ENCODE measurements around the gene SRXN1. TPM values are rescaled to one million over a fixed set of nuclear protein-coding genes. Genes with fewer than 3 reads are reported as not detected.

The SRXN1 gene
- total RNA-seq, 1 donor from 2014 or later = 20.8 TPM

DNA sequence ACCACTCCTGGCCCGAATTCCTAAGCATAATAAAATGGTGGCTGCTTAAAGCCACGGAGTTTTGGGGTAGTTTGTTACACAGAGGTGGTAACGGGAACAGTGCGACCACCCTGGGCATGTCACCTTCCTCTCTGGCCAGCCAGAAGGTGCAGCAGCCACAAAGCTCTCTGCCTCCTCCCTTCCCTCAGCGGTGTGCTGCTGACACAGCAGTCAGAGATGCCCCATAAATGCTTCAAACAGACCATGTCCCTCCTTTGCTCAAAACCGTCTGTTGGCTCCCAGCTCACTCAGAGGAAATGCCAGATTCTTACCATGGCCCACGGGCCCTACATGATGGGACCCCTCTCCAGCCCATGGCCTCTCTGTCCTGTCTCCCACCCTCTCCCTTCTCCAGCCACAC is 30.8 kb downstream of the SRXN1 start:
- H3K4me3 Mint-ChIP-seq (ENCODE audit: unreplicated experiment) = no peak overlapping the region
- peaks cover 39% of the 10 kb centered on the region for H3K27me3 Mint-ChIP-seq (ENCODE audit: low read depth)
- no peak for DNase-seq (ENCODE audit: low spot score)
- H3K9me3 Mint-ChIP-seq (ENCODE audit: low read depth) = peaks cover 16% of the 10 kb centered on the region
- no peak overlapping the region for H3K27ac Mint-ChIP-seq (ENCODE audit: unreplicated experiment)
- H3K4me1 Mint-ChIP-seq (ENCODE audit: low read depth) = no peaks in the 10 kb centered on the region
- peaks cover 3% of the 10 kb centered on the region for H3K36me3 Mint-ChIP-seq (ENCODE audit: low read depth)
- TF ChIP-seq, protein P1, sequence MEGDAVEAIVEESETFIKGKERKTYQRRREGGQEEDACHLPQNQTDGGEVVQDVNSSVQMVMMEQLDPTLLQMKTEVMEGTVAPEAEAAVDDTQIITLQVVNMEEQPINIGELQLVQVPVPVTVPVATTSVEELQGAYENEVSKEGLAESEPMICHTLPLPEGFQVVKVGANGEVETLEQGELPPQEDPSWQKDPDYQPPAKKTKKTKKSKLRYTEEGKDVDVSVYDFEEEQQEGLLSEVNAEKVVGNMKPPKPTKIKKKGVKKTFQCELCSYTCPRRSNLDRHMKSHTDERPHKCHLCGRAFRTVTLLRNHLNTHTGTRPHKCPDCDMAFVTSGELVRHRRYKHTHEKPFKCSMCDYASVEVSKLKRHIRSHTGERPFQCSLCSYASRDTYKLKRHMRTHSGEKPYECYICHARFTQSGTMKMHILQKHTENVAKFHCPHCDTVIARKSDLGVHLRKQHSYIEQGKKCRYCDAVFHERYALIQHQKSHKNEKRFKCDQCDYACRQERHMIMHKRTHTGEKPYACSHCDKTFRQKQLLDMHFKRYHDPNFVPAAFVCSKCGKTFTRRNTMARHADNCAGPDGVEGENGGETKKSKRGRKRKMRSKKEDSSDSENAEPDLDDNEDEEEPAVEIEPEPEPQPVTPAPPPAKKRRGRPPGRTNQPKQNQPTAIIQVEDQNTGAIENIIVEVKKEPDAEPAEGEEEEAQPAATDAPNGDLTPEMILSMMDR (IDR thresholded peaks at IDR 0.05) = no peak

- Mint-ChIP-seq H3K27me3 (ENCODE audit: low read depth) (peaks cover 41% of the 10 kb centered on the region), H3K27ac (ENCODE audit: unreplicated experiment) (no peak overlapping the region), H3K4me1 (ENCODE audit: low read depth) (no peaks in the 10 kb centered on the region), H3K36me3 (ENCODE audit: low read depth) (peaks cover 3% of the 10 kb centered on the region), H3K4me3 (ENCODE audit: unreplicated experiment) (no peak overlapping the region), H3K9me3 (ENCODE audit: low read depth) (peaks cover 16% of the 10 kb centered on the region)
- TF ChIP-seq, protein P1 (IDR thresholded peaks at IDR 0.05) = no peak
- DNase-seq (ENCODE audit: low spot score) = no peak
These were observed 31.8 kb downstream of the SRXN1 start for GRCh38 chr20:621125-621756.

DNA sequence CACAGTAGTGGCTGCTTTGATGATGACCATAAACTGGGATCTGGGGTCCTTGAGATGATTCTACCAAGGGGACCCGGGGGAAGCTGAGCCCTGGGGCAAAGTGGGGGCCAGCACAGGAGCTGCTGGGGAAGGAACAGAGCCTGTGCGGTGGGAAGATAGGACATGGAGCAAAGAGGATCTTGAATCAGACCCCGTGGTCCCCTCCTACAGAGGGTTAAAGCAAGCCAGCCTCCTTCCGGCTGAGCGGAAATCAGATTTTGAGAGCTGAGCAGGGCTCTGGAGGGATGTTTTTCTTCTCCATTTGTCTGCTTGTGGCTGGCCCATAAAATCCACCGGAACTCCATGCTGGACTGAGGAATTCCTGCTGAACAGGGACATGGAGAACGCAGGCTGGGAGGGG is 32.8 kb downstream of the SRXN1 start:
- H3K4me3 Mint-ChIP-seq (ENCODE audit: unreplicated experiment) = no peak overlapping the region
- peaks cover 38% of the 10 kb centered on the region for H3K27me3 Mint-ChIP-seq (ENCODE audit: low read depth)
- peaks cover 2% of the 10 kb centered on the region for H3K36me3 Mint-ChIP-seq (ENCODE audit: low read depth)
- H3K27ac Mint-ChIP-seq (ENCODE audit: unreplicated experiment) = no peak overlapping the region
- H3K9me3 Mint-ChIP-seq (ENCODE audit: low read depth) = peaks cover 13% of the 10 kb centered on the region
- TF ChIP-seq, protein P1 (IDR thresholded peaks at IDR 0.05) = no peak
- no peaks in the 10 kb centered on the region for H3K4me1 Mint-ChIP-seq (ENCODE audit: low read depth)
- no peak for DNase-seq (ENCODE audit: low spot score)

DNA sequence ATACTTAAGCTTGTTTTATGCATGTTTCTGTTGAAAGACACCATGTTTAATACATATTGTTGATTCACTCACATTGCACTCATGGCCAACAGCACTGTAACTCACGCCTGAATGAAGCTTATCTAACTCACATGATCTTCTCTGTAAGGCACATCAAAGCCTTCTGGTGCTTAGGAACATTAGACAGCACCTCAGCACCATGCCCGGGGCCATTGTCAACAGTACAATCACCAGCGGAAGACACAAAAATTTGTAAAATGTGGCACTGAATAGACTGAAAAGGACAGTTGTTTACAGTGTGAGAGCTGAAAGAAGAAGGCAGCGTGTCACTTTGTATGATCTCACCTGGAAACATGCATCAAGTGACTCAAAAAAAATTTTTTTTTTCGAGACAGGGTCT is 34.0 kb downstream of the SRXN1 start:
- no peak for DNase-seq (ENCODE audit: low spot score)
- Mint-ChIP-seq H3K9me3 (ENCODE audit: low read depth) (peaks cover 13% of the 10 kb centered on the region), H3K4me3 (ENCODE audit: unreplicated experiment) (no peak overlapping the region), H3K36me3 (ENCODE audit: low read depth) (peaks cover 1% of the 10 kb centered on the region), H3K4me1 (ENCODE audit: low read depth) (no peaks in the 10 kb centered on the region), H3K27me3 (ENCODE audit: low read depth) (peaks cover 45% of the 10 kb centered on the region), H3K27ac (ENCODE audit: unreplicated experiment) (no peak overlapping the region)
- TF ChIP-seq, protein P1 (IDR thresholded peaks at IDR 0.05) = no peak

- Mint-ChIP-seq H3K9me3 (ENCODE audit: low read depth) (peaks cover 13% of the 10 kb centered on the region), H3K36me3 (ENCODE audit: low read depth) (peaks cover 1% of the 10 kb centered on the region), H3K4me1 (ENCODE audit: low read depth) (no peaks in the 10 kb centered on the region), H3K27me3 (ENCODE audit: low read depth) (peaks cover 52% of the 10 kb centered on the region), H3K4me3 (ENCODE audit: unreplicated experiment) (no peak overlapping the region), H3K27ac (ENCODE audit: unreplicated experiment) (no peak overlapping the region)
- no peak for DNase-seq (ENCODE audit: low spot score)
- TF ChIP-seq, protein P1 (IDR thresholded peaks at IDR 0.05) = no peak
These were observed 34.9 kb downstream of the SRXN1 start for GRCh38 chr20:617934-618690.
